GM18867 (cell line): ENCODE results near the gene GAST.
A peak's percentile ranks its signal among the peaks of the same experiment; 100 is the strongest.

Experiments
- ATAC-seq: cut with Tn5 transposase; IDR thresholded peaks from one replicate; pipeline ENCODE4 v1.9.1; 2021; ENCODE audit warnings: mild to moderate bottlenecking, moderate library complexity; ENCODE audit not compliant: unreplicated experiment

Gene GAST

GRCh38 chr17:41707803-41708669 lies 4.1 kb upstream of the GAST start:
- no peak for ATAC-seq

DNA sequence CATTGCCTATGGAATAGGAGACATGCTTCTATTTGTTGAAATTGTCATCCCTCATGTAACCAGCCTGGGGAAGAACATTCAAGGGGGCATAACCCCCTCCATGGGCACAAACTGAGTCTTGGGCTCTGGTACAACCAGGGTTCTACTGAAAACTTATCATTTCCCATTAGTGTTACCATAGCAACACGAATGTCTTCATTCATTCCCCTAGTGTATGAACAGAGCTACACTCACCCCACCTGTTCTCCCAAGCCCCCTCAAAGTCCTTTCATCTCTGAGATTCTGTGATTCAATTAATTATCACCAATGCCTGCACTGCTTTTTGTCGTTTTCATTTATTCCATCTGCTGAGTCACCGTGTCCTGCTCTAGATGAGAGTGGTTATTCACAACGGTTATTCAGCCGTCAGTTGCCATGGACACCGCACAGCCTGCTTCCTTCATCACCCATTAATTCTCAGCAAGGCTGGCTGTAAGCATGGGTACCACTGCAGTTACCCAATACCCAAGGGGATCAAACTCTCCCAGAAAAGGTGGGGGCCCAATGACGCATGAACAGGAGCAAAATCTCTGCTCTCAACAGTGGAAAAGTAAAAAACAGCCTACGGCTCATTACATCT lies 1.6 kb upstream of the GAST start:
- no peak for ATAC-seq

GRCh38 chr17:41717408-41718286 lies 5.5 kb downstream of the GAST start:
- no peak for ATAC-seq

GRCh38 chr17:41718287-41718645 lies 6.1 kb downstream of the GAST start:
- ATAC-seq: no peak

- no peak for ATAC-seq
Observed at GRCh38 chr17:41722231-41722630, 10.1 kb downstream of the GAST start.

DNA sequence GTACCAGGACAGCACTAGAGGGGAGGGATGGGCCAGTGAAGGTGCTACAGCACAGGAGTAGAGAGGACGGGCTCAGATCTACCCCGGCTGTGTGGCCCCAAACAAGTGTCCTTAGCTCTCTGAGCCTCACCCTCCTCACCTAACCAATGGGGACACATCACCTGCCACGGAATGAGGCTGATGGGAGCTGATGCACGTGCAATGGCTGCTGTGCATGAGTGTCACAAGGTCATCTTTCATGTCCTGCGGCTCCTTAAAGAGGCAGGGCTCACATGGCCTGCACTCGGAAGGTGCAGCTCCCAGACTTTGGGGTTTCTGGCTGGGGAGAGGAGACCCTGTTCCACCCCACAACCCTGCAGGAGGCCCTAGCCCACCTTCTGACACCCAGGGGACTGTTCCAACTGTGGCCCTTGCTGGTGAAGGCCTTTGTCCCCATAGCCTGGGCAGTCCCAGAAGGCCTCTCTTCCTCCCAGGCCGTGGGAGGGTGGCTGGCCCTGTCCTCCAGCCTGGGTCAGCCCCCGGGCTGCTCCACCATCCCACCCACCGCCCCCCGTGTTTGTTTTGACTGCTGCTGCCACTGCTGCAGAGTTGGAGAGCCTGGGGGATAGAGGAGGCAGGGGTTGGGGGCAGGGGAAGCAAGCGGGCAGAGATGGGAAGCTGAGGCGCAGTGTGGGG lies 11.8 kb downstream of the GAST start:
- ATAC-seq: no peak

GRCh38 chr17:41724476-41725050 lies 12.4 kb downstream of the GAST start:
- no peak for ATAC-seq

DNA sequence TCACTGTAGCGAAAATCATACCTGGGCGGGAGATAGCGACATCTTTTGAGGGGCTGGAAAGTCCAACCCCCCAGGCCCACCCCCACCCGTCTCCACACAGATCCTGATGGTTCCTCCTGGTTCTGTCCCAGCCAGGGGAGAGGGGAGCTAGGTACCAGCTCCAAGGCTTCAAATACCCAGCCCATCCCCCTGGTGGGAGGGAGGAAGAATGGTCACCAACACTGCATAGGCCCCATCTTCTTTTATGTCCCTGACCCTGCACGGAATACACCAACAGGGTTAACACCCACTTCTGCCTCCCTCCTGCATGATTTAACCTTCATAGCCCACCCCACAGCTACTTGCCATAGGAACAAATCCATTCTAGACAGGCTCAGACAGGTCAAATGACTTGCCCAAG lies 13.0 kb downstream of the GAST start:
- no peak for ATAC-seq

GRCh38 chr17:41728056-41728455 lies 15.9 kb downstream of the GAST start:
- ATAC-seq: no peak

DNA sequence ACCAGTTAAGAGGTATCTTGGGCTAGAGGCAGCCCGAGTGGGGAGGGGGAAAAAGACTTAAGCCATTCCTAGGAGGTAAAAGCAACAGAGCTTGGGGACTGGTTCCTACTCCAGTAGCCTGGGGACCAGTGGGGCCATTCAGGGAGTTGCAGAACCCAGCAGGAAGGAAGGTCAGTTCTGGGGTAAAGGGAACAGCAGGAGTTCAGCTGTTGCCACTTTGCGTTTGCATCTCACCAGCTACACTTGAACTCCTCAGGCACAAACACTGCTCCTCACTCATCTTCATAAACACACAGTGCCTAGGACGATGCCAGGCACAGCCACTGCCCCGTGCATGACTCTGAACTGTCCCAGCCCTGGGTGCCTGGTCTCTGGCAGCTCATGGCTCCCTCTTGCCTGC lies 18.3 kb downstream of the GAST start:
- no peak for ATAC-seq

- ATAC-seq: no peak
Observed at GRCh38 chr17:41731836-41732235, 19.7 kb downstream of the GAST start.

GRCh38 chr17:41733348-41734138 lies 21.4 kb downstream of the GAST start:
- no peak for ATAC-seq

GRCh38 chr17:41734139-41734948 lies 22.2 kb downstream of the GAST start, which contains the start of gene HAP1:
Gene HAP1, minus strand, starts transcription at chr17:41734643. Its CDS starts 9 bp downstream, at chr17:41734634.
- no peak for ATAC-seq

GRCh38 chr17:41734949-41735313 lies 22.8 kb downstream of the GAST start:
- ATAC-seq: no peak

- ATAC-seq: no peak
Observed at GRCh38 chr17:41735744-41736143, 23.6 kb downstream of the GAST start.

GRCh38 chr17:41736983-41737679 lies 25.0 kb downstream of the GAST start:
- ATAC-seq: no peak

DNA sequence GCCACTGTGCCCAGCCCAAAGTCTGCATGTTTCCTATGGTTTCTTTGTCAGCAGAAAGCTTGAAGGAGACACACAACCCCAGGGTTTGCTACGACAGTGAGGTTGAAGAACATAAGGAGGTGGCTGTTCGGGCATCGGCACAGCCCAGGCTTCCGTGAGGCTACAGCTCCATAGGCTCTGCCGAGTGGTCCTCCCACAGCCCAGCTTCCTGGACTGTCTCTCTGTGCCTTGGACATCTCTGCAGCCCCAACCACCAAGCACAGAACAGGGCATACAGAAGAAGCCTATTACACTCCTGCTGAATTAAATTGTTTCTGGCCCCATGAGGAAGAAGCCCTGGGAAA lies 25.5 kb downstream of the GAST start:
- ATAC-seq: no peak

DNA sequence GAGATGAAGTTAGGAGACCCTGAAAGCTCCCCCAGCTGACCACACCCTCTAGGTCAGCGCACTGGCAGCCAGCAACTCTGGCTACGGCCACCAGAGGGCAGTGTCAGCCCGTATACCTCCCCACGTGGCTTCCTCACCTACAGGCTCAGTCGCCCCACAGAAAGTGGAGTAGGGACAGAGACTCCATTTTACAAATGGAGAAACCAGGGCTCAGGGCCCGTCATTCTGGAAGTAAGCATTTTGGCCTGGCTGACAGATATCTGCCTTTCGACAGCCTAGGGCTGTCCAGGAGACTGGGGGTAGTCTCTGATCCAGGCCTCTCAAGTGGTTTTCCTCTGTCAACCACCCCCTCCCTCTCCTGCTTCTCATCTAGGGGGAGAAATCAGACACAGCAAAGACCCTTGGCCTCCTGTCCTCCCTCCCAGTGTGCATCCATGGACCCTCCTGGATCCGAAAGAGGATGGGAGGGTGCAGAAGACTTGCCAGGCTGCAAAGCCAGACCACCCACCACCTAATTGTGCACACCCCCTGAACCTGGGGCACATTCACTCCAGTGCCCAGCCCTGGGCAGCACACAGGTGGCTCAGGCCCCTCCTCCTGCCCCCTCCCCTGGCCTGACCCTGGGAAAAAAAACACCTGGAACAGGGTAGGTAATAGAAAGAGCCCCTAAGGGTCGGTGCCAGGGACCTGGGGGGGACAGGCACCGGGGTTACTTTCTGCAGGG lies 26.1 kb downstream of the GAST start:
- ATAC-seq: peak; percentile 58
